Chondrocyte (in vitro differentiated cells): ENCODE data around the gene TULP4. TPM values are rescaled to one million over a fixed set of nuclear protein-coding genes. Genes with fewer than 3 reads are reported as not detected.
"Not testable (repeated sequence)": the region's sequence is repeated elsewhere in the genome, so short reads cannot be mapped to it uniquely, and the experiment has no call there.

Experiments used
- DNase-seq: peaks from one replicate; pipeline ENCODE4 v3.0.0; 2021; ENCODE audit warnings: mixed read lengths, low spot score
- H3K27ac Mint-ChIP-seq: one replicate; pipeline ENCODE4 v1.8.0; 2021; ENCODE audit warnings: mild to moderate bottlenecking, moderate library complexity, mixed read lengths; ENCODE audit not compliant: unreplicated experiment
- H3K27me3 Mint-ChIP-seq: 2 replicates; pipeline ENCODE4 v1.8.0; 2021; ENCODE audit warnings: low read depth, mixed read lengths
- H3K36me3 Mint-ChIP-seq: 2 replicates; pipeline ENCODE4 v1.8.0; 2021; ENCODE audit warnings: low read depth, mixed read lengths
- H3K4me1 Mint-ChIP-seq: 2 replicates; pipeline ENCODE4 v1.8.0; 2021; ENCODE audit warnings: low read depth, mild to moderate bottlenecking, mixed read lengths
- H3K4me3 Mint-ChIP-seq: one replicate; pipeline ENCODE4 v1.8.0; 2021; ENCODE audit warnings: mild to moderate bottlenecking, moderate library complexity, mixed read lengths; ENCODE audit not compliant: unreplicated experiment
- H3K9me3 Mint-ChIP-seq: 2 replicates; pipeline ENCODE4 v1.8.0; 2021; ENCODE audit warnings: low read depth, mixed read lengths
- total RNA-seq: library from RNA; stranded (reverse); gene quantifications from 3 replicates; pipeline ENCODE4 v1.2.1, GENCODE V29; 2021
- TF ChIP-seq, protein P1 (sequence below): fragments of 200-600 bp; sonication (generic); IDR thresholded peaks from 2 replicates; pipeline ENCODE4 v1.5.0; 2021; ENCODE audit warnings: antibody characterized with exemption, mild to moderate bottlenecking, moderate library complexity

TULP4 gene
- total RNA-seq, 1 donor from 2014 or later = 97.7 TPM

DNA sequence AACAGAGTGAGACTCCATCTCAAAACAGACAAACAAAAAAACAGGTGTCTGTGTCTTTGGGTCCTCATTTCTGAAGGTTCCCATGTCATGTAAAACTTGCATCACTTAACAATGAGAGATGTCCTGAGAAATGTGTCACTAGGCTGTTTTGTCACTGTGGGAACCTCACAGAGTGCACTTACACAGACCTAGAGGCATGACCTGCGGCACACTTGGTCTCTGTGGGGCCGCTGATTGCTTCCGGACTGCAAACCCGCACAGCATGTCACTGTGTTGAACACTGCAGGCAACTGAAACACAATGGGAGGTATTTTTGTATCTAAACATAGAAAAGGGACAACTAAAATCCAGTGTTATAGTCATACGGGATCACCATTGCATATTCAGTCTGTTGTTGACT is 205.3 kb downstream of the TULP4 start:
- no peaks in the 10 kb centered on the region for H3K27me3 Mint-ChIP-seq
- H3K4me1 Mint-ChIP-seq = peaks cover 12% of the 10 kb centered on the region
- peak overlapping the region; percentile 9 for H3K27ac Mint-ChIP-seq
- DNase-seq = no peak
- peaks cover 5% of the 10 kb centered on the region for H3K36me3 Mint-ChIP-seq
- no peak overlapping the region for H3K4me3 Mint-ChIP-seq
- no peaks in the 10 kb centered on the region for H3K9me3 Mint-ChIP-seq
- TF ChIP-seq, protein P1, sequence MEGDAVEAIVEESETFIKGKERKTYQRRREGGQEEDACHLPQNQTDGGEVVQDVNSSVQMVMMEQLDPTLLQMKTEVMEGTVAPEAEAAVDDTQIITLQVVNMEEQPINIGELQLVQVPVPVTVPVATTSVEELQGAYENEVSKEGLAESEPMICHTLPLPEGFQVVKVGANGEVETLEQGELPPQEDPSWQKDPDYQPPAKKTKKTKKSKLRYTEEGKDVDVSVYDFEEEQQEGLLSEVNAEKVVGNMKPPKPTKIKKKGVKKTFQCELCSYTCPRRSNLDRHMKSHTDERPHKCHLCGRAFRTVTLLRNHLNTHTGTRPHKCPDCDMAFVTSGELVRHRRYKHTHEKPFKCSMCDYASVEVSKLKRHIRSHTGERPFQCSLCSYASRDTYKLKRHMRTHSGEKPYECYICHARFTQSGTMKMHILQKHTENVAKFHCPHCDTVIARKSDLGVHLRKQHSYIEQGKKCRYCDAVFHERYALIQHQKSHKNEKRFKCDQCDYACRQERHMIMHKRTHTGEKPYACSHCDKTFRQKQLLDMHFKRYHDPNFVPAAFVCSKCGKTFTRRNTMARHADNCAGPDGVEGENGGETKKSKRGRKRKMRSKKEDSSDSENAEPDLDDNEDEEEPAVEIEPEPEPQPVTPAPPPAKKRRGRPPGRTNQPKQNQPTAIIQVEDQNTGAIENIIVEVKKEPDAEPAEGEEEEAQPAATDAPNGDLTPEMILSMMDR = no peak

DNA sequence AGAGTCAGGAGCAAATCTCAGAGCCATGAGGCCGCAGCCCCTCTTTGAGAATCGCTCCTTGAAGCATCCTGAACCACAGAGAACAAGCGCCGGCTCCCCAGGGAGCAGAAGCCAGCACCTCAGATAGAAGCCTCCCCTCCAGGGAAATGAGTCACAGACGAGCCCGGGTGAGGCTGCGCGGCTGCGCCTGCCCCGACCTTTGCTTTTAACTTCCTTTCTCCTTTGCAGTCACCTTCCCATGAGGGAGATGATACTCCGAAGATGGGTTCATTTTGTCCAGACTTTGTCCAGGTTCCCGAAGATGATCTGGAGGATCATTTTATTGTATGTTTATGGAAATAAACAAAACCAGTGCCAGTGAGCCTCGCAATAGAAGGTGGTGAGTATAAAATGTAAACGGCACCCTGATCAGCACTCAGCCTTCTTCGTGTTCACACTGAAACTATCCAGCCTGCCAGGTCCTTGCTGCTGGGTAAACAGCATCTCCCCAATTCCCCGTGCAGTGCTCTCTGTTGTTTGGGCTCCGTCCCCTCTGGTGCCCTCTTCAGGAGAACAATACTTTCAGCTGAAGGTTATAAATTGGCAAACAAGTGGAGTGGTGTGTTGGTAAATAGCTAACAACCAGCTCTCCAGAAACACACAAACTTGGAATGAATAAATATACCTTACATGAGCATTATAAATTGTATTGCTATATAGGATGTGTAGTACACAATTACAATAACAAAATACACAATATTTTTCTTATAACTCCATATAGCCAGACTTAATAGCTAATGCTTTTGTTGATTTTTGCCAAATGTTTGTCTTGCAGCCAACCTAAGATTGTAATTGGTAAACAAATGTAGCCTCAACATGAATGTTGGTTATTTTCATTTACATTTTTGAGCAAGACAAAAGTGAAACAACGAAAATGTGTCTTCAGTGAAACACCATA is 206.2 kb downstream of the TULP4 start:
- Mint-ChIP-seq H3K27ac (peak overlapping the region; percentile 61), H3K4me1 (peaks cover 12% of the 10 kb centered on the region), H3K9me3 (no peaks in the 10 kb centered on the region), H3K27me3 (no peaks in the 10 kb centered on the region), H3K4me3 (peak overlapping the region; percentile 66), H3K36me3 (peaks cover 5% of the 10 kb centered on the region)
- DNase-seq = no peak
- TF ChIP-seq, protein P1 = peak; percentile 82

DNA sequence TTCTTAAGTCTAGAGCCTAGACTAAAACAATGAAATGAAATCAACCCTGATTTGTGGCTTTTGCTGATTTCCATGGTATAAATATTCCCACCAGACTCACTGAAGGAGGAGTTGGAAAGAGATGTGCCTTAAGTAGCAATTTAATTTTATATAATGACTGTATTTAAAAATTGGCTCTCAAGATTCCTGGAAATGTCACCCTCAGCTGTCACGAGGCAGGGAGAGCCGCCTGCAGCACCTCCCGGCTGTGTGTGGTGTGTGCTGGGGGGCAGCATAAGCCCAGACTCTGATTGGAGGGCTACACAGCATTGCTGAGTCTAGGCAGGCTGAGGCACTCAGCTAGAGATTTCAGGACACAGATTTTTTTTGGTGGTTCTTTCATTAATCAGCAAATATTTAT is 207.0 kb downstream of the TULP4 start:
- Mint-ChIP-seq H3K4me3 (no peak overlapping the region), H3K9me3 (no peaks in the 10 kb centered on the region), H3K27me3 (no peaks in the 10 kb centered on the region), H3K36me3 (peaks cover 7% of the 10 kb centered on the region), H3K4me1 (peaks cover 12% of the 10 kb centered on the region), H3K27ac (no peak overlapping the region)
- TF ChIP-seq, protein P1 = no peak
- no peak for DNase-seq

DNA sequence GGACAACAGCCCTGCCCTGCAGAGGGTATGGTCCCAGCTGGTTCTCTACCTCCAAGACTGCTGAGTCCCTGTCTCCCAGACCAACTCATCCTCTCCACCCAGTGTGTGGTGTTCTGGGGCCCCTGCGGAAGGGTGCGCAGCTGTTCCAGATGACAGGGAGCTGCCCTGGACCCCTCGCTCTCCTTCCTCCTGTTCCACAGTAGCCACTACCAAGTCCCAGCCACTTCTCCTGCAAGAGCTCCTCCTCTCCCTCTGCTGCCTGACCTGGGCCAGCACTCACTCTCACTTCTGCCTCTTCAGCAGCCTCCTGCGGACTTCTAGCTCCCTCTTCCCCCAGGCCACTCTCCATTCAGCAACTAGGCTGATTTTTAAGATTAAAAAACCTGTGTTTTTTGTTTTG is 207.5 kb downstream of the TULP4 start:
- Mint-ChIP-seq H3K9me3 (peaks cover under 1% of the 10 kb centered on the region), H3K4me1 (peaks cover 12% of the 10 kb centered on the region), H3K4me3 (no peak overlapping the region), H3K36me3 (peaks cover 8% of the 10 kb centered on the region), H3K27me3 (no peaks in the 10 kb centered on the region), H3K27ac (no peak overlapping the region)
- DNase-seq = no peak
- TF ChIP-seq, protein P1 = no peak

DNA sequence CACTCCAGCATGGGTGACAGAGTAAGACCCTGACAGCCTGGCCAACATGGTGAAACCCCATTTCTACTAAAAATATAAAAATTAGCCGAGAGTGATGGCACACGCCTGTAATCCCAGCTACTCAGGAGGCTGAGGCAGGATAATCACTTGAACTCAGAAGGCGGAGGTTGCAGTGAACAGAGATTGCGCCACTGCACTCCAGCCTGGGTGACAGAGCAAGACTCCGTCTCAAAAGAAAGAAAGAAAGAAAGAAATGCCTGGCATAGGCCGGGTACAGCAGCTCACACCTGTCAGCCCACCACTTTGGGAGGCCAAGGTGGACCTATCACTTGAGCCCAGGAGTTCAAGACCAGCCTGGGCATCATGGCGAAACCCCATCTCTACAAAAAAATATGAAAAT is 208.7 kb downstream of the TULP4 start:
- Mint-ChIP-seq H3K36me3 (peaks cover 14% of the 10 kb centered on the region), H3K4me1 (peaks cover 12% of the 10 kb centered on the region)
- H3K27me3 Mint-ChIP-seq, DNase-seq, H3K9me3 Mint-ChIP-seq, H3K27ac Mint-ChIP-seq, H3K4me3 Mint-ChIP-seq: not testable (repeated sequence)
